HCEC 1CT (cell line): Measurements from ENCODE around the gene GRIN3B.
"Not testable (repeated sequence)": the region's sequence is repeated elsewhere in the genome, so short reads cannot be mapped to it uniquely, and the experiment has no call there.

Source experiments
- DNase-seq: peaks from one replicate; pipeline ENCODE4 v3.0.0-alpha.2; 2017

Gene GRIN3B

DNA sequence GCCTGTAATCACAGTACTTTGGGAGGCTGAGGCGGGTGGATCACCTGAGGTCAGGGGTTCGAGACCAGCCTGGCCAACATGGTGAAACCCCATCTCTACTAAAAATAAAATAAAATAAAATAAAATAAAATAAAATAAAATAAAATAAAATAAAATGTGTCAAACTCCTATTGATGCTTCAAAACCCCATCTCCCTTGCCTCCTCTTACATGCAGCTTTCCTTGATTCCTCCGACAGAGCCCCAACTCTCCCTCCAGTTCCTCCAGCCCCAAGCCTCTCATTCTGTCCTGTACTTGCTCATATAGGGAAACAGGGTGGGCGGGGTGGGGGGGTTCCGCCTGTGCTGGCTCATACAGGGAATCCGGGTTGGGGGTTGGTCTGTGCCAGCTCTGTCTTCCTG, 24.9 kb downstream of the GRIN3B start:
- DNase-seq: not testable (repeated sequence)

DNA sequence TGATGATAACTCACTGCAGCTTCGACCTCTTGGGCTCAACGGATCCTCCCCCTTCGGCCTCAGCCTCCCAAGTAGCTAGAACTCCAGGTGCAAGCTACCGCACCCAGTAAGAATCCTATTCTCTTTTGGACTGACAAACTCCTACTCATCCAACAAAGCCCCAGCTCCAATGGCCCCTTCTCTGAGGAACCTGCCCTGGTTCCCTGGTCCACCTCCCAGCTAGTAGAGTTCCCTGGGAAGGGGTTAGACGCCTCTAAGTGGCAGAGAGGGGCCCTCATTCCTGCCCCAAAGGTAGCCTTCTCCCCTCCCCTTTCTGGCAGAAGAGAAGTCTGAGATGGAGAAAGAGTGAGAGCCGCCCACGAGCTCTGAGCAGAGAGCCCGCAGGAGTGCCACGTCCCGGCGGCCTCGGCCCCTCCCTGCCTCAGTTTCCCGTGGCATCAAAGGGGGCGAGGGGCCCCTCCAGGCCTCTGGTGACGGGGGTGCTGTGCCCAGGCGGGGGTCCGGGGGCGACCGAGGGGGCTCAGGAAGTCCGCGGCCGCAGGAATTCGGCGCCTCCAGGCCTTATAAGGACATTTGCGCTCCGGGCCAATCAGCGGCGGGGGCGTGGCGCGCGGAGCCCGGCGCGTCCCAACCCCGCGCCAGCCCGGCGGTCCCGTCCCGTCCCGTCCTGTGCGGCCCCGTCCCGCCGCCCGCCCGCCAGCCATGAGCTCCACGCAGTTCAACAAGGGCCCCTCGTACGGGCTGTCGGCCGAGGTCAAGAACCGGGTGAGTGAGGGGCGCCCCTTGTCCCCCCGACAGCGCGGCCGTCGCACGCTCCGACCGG, 26.0 kb downstream of the GRIN3B start, which contains the start of gene CNN2:
Gene CNN2, plus strand, starts transcription at position 649 of the 823 bp plus-strand sequence. Its CDS starts 54 bp downstream, at position 703.
- DNase-seq: peak; percentile 83

DNA sequence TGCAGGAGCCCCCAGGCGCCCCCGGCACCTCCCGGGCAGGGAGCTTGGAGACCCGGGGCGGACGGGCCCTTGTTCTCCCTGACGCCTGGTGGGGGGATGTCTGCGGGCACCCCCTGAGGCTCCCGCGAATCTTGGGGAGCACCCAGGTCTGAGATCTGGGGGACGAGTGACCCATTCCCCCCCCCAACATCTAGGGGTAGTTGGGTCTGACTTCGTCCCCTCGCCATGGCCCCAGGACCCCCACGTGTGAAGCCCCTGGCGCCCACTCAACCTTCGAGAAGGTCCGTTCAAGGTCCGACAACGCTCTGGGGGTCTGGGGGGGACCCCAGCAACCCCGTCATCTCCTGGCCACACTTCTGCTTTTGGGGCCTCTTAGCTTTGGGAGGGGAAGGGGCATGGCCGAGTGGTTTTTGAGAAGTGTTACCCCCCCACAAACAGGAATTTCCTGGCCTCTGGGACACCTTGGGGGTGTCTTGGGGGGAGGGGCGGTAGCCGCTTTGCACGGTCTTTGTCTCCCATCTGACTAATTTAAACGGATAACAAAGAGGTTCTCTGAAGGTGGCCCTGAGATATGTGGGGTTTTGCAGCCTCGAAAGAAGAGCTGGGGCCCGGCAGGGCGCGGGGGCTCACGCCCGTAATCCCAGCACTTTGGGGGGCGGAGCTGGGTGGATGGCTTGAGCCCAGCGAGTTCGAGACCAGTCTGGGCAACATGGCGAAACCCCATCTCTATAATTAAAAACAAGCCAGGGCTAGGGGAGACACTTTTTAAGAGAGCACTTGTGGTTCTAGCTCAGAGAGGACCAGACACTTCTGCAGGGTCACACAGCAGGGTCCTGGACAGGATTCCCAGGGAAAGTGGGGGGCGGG, 26.8 kb downstream of the GRIN3B start:
- peak; percentile 30 for DNase-seq

DNA sequence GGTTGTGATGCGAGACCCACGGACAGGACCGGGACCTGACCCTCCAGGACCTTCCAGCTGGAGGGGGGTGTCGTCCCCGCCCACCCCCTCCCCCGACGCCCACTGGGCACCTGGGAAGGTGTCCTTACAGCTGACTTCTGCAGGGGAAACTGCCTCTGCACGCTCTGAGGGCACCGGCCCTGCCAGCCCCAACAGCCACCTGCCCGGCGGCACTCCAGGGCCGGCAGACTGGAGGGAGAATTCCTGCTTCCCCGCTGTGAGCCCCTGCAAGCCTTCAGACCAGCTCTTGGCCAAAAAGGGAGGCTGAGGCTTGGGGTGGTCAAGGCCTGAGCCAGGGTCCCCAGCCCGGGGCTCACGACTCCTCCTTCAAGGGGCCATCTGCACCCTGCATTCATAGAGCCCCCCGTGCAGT, 27.4 kb downstream of the GRIN3B start:
- no peak for DNase-seq

DNA sequence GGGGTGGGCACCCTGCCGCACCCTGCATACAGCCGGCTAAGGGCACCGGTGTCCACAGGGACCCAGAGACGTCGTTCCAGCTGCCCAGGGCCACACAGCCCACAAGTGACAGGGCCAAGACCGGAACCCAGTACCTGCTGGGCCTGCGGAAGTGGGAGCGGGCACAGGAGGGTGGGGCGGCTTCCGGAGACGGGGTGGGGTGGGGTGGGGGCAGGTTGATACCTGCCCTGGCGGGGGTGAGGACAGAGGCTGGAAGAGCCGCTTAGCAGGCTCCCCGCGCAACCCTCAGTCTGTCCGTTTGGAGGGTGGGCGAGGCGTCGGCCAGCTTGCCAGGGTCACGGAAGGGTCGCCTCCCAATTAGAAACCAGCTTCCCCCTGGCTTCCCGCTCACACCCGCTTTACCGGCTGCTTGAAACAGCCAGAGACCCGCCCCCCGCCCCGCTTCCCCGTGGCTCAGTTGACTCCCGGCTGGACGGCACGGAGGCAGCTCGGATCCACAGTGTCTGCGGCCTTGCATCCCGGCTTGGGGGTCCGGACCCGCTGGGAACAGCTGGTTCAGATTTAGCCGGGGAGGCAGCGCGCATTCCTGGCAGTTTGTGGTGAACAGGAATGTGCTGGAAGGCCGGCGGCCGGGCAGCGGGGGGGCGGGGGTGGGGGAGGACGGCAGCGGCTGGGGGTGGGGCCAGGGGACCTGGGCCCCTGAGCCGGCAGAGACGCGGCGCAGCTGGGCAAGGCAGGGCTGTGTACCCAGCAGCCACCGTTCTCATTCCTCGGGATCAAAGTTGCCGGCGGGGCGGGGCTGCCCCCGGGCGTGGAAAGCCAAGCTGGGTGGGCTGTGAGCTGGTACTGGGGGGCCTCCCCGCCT, 28.1 kb downstream of the GRIN3B start:
- peak; percentile 92 for DNase-seq

DNA sequence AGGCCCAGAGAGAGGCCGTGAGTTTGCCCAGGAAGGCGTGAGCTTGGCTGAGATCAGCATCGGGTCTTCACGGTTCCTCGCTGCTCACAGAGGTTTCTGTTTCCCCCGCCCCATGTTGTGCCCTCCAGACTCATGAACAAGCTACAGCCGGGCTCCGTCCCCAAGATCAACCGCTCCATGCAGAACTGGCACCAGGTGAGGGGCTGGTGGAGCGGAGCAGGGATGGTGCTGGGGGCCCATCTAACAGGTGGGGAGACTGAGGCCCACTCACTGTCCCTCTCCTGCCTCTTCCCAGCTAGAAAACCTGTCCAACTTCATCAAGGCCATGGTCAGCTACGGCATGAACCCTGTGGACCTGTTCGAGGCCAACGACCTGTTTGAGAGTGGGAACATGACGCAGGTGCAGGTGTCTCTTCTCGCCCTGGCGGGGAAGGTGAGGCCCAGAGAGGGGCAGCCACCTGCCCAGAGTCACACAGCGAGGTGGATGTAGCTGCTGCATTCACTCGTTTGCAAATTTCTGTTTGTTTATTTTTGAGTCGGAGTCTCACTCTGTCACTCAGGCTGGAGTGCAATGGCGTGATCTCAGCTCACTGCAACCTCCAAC, 32.1 kb downstream of the GRIN3B start:
- no peak for DNase-seq

DNA sequence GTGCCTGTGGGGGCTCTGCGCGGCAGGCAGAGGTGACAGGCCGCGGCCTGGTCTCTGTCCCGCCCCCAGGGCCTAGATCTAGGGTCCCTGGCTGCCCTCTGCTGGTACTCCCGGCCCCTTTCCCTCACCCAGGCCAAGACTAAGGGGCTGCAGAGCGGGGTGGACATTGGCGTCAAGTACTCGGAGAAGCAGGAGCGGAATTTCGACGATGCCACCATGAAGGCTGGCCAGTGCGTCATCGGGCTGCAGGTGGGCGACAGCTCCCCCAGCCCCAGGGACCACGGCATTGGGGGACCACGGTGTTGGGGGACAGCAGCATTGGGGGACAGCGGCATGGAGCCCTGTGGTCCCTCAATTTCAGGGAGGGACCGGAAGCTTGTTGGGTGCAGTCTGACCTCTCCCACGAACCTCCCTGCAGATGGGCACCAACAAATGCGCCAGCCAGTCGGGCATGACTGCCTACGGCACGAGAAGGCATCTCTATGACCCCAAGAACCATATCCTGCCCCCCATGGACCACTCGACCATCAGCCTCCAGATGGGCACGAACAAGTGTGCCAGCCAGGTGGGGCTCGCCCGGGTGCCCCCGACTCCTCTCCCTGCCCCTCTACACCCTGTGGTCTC, 35.9 kb downstream of the GRIN3B start:
- DNase-seq: no peak

DNA sequence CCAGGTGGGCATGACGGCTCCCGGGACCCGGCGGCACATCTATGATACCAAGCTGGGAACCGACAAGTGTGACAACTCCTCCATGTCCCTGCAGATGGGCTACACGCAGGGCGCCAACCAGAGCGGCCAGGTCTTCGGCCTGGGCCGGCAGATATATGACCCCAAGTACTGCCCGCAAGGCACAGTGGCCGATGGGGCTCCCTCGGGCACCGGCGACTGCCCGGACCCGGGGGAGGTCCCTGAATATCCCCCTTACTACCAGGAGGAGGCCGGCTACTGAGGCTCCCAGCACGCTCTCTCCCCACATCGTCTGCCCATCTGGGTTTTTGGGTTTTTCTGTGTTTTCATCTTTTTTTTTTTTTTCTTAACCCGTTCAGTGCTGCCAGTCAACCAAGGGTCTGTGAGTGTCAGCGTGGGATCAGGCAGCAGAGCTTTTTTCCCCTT, 37.4 kb downstream of the GRIN3B start:
- no peak for DNase-seq

DNA sequence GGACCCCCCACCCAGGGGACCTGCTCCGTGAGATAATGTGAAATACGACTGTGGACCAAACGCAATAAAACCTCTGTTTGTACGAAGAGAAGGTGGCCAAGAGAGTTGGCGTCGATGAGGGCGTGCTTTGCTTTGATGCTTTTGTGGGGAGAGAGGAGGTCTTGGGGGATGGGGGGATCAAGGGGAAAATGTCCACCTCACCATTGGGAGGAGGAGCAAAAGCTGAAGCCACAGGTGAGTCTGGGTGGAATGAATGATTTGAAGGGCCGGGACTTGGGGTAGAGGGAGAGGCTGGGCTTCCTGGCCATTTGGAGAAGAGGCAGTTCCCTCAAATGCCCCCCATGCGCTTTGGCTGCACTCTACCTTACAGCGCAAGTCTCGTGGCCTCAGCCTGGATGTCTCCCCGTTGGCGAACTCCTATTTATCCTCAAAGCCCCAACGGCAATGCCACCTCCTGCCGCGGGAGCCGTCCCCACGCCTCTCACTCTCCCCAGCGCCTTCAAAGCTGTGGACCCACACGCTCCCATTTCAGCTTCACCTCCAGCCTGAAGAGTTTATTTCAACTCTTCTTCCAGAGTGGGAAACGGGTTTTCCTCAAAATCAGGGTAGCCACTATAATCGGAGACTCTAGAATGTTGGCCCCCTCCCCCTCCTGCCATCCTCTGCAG, 38.9 kb downstream of the GRIN3B start:
- DNase-seq: no peak

DNA sequence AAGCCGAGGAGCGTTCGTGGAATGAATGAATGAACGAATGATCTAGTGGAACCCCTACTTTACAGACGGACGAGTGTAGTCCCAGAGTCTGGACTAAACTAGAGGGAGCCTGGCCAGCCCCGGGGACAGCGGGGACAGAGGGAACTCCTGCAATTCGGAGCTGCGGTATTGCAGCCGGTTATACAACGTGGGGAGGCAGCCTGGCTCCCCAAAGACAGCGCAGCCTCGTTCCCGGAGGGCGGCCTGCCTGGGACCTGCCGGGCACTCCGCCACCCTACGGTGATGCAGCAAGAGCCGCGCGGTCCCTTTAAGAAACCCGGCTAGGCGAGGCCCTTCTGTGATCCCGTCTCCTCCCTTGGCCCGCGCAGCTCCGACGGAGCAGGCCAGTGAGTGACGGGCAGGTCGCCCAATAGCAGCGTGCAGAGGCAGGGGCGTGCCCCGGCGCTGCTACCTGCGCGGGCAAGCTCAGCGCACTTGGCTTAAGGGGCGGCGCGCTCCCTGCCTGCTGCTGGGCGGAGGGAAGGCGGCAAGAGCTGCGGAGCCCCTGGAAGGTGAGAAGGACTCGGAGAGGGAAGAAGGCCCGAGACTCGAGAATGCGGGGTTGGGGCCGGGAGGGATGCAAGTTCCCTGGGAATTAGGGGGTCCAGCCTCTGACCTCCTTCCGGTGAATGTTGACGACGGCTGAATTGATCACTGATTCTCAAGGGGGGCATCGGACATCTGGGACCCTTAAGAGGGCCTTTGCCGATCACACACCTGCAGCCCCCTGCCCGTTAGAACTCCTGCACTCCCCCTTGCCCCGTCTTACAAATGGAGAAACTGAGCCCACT, 39.6 kb downstream of the GRIN3B start, which contains the start of gene ABCA7:
Gene ABCA7, plus strand, starts transcription at position 462 of the 830 bp plus-strand sequence. CDS start 1,255 bp downstream, outside the sequence.
- DNase-seq: peak; percentile 96

DNA sequence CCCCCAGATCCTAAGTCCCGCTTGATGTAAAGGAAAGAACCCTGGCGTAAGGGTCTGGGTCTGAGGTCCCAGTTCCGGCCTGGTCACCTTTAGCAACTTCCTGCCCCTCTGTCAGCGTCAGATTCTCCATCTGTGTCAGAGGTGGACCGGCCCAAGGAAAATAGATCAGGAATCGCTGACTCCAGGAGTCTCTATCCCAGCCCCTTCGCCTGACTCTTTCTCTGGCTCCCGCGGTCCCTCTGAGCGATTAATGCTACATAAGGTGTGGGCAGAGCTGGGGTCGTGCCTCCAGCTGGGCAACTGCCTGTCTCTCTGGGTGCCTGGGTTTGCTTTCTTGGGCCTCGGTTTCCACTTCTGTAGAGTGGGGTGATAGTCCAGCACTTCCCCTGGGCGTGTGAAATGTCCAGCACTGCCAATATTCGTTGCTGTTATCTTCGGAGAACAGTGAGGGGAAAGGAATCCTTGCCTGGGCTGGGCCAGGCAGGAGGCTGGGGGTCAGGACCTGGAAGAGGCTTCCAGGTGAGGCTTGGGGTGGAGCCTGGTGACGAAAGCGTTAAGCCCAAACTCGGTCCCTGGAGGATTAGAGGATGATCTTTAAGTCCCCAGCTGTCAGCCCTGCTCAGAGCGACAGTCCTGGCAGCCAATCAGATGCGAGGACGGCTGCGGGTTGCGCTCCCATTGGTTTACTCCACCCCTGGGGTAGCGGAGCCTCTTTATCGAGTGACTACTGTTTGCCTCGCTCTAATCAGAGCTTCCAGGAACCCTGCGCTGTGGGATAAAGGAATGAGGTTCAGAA, 40.5 kb downstream of the GRIN3B start:
- peak; percentile 89 for DNase-seq

DNA sequence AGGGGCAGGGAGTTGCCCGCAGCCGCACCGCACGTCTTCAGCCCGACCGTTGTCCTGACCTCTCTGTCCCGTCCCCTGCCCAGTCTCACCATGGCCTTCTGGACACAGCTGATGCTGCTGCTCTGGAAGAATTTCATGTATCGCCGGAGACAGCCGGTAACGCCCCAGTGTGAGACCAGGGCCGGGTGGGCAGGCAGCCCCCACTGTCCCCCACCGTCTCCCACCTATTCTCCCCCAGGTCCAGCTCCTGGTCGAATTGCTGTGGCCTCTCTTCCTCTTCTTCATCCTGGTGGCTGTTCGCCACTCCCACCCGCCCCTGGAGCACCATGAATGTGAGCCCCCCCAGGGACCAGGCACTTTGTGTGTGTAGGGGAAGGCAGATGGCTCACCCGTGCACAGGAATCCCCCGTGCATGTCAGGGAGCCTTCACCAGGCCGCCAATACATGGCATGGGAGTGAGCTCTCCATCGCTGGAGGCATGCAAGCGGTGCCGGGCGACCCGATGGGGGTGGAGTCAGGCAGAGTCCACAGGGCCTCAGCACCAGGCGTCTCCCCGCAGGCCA, 41.1 kb downstream of the GRIN3B start:
- no peak for DNase-seq

DNA sequence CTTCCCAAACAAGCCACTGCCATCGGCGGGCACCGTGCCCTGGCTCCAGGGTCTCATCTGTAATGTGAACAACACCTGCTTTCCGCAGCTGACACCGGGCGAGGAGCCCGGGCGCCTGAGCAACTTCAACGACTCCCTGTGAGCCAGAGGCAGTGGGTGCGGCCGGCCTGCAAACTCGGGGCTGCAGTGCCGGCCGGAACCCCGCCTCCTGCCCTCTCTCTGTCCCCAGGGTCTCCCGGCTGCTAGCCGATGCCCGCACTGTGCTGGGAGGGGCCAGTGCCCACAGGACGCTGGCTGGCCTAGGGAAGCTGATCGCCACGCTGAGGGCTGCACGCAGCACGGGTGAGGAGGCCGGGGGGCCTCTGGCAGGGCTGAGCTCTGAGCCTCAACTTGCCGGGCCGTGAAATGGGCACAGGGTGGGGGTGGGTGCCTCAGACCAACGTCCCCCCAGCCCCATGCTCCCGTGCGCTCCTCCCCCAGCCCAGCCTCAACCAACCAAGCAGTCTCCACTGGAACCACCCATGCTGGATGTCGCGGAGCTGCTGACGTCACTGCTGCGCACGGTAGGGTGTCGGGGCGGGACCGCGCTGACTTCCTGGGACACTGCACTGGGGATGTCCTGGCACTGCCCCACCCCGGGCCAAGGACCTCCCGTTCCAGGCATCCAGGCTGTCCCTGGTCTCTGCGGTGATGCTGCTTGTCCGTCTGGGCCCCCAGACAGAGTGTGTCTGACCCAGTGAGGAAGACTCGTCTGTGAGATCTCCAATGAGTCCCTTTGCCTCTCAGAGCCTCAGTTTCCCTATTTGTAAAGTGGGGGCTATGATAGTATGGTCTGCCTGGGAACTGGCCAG, 41.8 kb downstream of the GRIN3B start:
- no peak for DNase-seq

DNA sequence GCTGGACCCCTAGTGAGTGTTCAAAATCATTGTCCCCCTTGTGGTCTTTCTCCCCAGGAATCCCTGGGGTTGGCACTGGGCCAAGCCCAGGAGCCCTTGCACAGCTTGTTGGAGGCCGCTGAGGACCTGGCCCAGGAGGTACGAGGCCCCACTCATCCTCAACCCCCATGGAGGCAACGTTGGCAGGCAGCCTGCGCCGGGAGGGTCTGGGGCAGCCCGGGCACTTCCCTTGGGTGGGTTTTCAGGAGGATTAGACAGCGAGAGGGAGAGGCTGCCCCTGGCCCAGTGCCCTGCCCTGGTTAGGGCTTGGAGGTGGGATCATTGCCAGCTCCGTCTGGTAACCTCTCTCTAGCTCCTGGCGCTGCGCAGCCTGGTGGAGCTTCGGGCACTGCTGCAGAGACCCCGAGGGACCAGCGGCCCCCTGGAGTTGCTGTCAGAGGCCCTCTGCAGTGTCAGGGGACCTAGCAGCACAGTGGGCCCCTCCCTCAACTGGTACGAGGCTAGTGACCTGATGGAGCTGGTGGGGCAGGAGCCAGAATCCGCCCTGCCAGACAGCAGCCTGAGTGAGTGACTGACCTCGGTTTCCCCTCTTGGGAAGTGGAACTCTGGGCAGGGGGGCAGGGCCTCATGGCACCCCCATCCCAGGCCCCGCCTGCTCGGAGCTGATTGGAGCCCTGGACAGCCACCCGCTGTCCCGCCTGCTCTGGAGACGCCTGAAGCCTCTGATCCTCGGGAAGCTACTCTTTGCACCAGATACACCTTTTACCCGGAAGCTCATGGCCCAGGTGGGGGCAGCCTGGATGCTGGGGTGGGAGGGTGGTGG, 42.7 kb downstream of the GRIN3B start:
- DNase-seq: no peak

DNA sequence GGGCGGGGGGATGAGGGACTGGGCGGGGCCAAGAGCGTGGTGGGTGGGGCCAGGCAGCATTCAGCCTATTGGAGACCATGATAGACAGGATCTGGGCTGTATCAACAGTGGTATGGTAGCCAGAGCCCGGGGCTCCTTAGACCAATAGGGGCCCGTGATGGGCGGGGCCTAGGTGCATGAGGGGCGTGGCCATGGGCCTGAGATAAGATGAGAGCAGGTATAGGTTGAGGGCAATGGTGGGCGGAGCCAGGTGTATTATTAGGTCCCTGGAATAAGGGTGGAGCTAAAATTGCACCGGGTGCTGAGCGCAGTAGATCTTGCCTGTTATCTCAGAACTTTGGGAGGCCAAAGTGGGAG, 45.0 kb downstream of the GRIN3B start:
- no peak for DNase-seq

DNA sequence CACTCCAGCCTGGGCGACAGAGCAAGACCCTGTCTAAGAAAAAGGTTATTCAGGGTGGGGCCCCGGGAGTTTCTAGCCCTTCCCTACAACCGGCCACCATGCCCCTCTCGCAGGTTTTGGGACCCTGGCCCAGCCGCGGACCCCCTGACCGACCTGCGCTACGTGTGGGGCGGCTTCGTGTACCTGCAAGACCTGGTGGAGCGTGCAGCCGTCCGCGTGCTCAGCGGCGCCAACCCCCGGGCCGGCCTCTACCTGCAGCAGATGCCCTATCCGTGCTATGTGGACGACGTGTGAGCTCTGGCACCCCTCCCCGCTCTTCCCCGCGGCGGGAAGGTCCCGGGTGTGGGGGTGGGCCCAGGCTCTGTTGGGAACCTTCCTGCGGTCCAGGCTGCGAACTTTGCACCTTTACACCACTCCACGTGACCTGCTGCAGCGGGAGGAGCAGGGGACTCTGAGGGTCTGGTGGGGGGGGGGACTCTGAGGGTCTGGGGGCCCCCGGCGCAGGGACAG, 46.0 kb downstream of the GRIN3B start:
- no peak for DNase-seq
